SH-SY5Y (cell line): Measurements from ENCODE around the gene NR3C2.

Source experiments
- GATA2 ChIP-seq: IDR thresholded peaks from 2 replicates; pipeline ENCODE4 v1.6.1; 2011; ENCODE audit warnings: mild to moderate bottlenecking, low read depth, low read length
- GATA3 ChIP-seq: IDR thresholded peaks from 2 replicates; pipeline ENCODE4 v1.6.1; 2011; ENCODE audit warnings: low read depth, mild to moderate bottlenecking, low read length, moderate library complexity

DNA sequence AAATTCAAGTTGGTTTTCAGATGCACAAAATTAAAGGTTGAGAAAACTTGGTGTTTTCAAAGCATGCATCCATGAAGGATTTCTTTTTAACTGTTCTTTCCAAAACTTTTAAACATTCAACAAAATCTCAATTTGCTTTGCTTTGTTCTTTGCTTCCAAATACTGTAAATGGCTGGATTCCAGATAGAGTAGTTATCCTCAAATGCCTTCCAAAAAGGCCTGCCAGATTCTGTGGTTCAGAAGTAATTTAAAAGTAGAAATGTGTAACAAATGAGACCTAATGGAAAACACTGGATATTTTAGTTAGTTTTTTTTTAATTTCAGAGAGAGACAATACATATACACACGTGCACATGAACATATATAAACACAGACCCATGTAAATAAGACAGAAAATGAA is 97.3 kb downstream of the NR3C2 start:
- TF ChIP-seq GATA2 (no peak), GATA3 (no peak)
